ENCODE measurements around the gene TMEM63B.

The TMEM63B gene

GRCh38 chr6:44127186-44128019 lies at the start of gene TMEM63B, which contains the start of gene MRPL14:
TSS of gene TMEM63B (plus strand) at chr6:44127554. CDS start at chr6:44134585, 7,031 bp downstream.
TSS of gene MRPL14 (minus strand) at chr6:44127452. CDS start at chr6:44116611, 10,841 bp downstream.
- peaks cover 5 to 14% of the 10 kb centered on the region in 2 donors for H3K36me3 Mint-ChIP-seq
- ATAC-seq (replicated peaks) (peak; percentile 87 to 88), DNase-seq (peak; percentile 90)
- H3K27me3 Mint-ChIP-seq = no peaks in the 10 kb centered on the region
- H3K4me3 Mint-ChIP-seq = peak within 1 kb of the TSS; percentile 88 to 100
- H3K4me1 Mint-ChIP-seq = peaks cover 41 to 62% of the 10 kb centered on the region in 2 donors
- H3K27ac Mint-ChIP-seq = peak within 1 kb of the TSS; percentile 97
- H3K9me3 Mint-ChIP-seq = no peaks in the 10 kb centered on the region

- no peaks in the 10 kb centered on the region for H3K9me3 Mint-ChIP-seq
Observed at GRCh38 chr6:44078219-44078826, 49.0 kb upstream of the TMEM63B start.

GRCh38 chr6:44078827-44079671 lies 48.3 kb upstream of the TMEM63B start:
- H3K27me3 Mint-ChIP-seq = peaks cover 36 to 44% of the 10 kb centered on the region in 2 donors
- peak; percentile 45 to 59 for ATAC-seq (replicated peaks)
- H3K27ac Mint-ChIP-seq = no peak overlapping the region
- H3K9me3 Mint-ChIP-seq = no peaks in the 10 kb centered on the region
- peak; percentile 57 for DNase-seq
- peaks cover 8 to 9% of the 10 kb centered on the region in 2 donors for H3K4me1 Mint-ChIP-seq
- no peak overlapping the region for H3K4me3 Mint-ChIP-seq
- H3K36me3 Mint-ChIP-seq = no peaks in the 10 kb centered on the region

More at GRCh38 chr6:44078219-44078826, 49.0 kb upstream of the TMEM63B start:
- ATAC-seq (replicated peaks) (no peak), DNase-seq (no peak)
- Mint-ChIP-seq H3K27me3 (peaks cover 42 to 49% of the 10 kb centered on the region in 2 donors), H3K4me1 (peaks cover 12 to 15% of the 10 kb centered on the region in 2 donors), H3K27ac (no peak overlapping the region), H3K4me3 (no peak overlapping the region), H3K36me3 (no peaks in the 10 kb centered on the region)

GRCh38 chr6:44079672-44080071 lies 47.7 kb upstream of the TMEM63B start:
- Mint-ChIP-seq H3K36me3 (no peaks in the 10 kb centered on the region), H3K9me3 (no peaks in the 10 kb centered on the region), H3K27ac (no peak overlapping the region), H3K4me3 (no peak overlapping the region), H3K4me1 (peaks cover 2% of the 10 kb centered on the region in 2 donors), H3K27me3 (peaks cover 30 to 37% of the 10 kb centered on the region in 2 donors)
- DNase-seq (no peak), ATAC-seq (replicated peaks) (peak in 1 of 2 donors; percentile 9)

- H3K4me3 Mint-ChIP-seq = no peak overlapping the region
- H3K36me3 Mint-ChIP-seq = no peaks in the 10 kb centered on the region
- H3K9me3 Mint-ChIP-seq = no peaks in the 10 kb centered on the region
- ATAC-seq (replicated peaks) (no peak), DNase-seq (no peak)
- H3K27ac Mint-ChIP-seq = no peak overlapping the region
- peaks cover 20 to 26% of the 10 kb centered on the region in 2 donors for H3K27me3 Mint-ChIP-seq
- H3K4me1 Mint-ChIP-seq = peaks cover 0 to 1% of the 10 kb centered on the region in 2 donors
Observed at GRCh38 chr6:44080561-44081521, 46.5 kb upstream of the TMEM63B start.

GRCh38 chr6:44081753-44082152 lies 45.6 kb upstream of the TMEM63B start:
- H3K36me3 Mint-ChIP-seq = no peaks in the 10 kb centered on the region
- DNase-seq (no peak), ATAC-seq (replicated peaks) (no peak)
- no peak overlapping the region for H3K27ac Mint-ChIP-seq
- no peak overlapping the region for H3K4me3 Mint-ChIP-seq
- no peaks in the 10 kb centered on the region for H3K9me3 Mint-ChIP-seq
- peaks cover 0 to under 1% of the 10 kb centered on the region in 2 donors for H3K4me1 Mint-ChIP-seq
- H3K27me3 Mint-ChIP-seq = peaks cover 16 to 21% of the 10 kb centered on the region in 2 donors

GRCh38 chr6:44082872-44083321 lies 44.5 kb upstream of the TMEM63B start:
- no peak for DNase-seq
- Mint-ChIP-seq H3K9me3 (no peaks in the 10 kb centered on the region), H3K27me3 (peaks cover 8 to 13% of the 10 kb centered on the region in 2 donors), H3K36me3 (no peaks in the 10 kb centered on the region), H3K4me1 (no peaks in the 10 kb centered on the region), H3K4me3 (no peak overlapping the region), H3K27ac (no peak overlapping the region)
- no peak for ATAC-seq (replicated peaks)

GRCh38 chr6:44084231-44085014 lies 42.9 kb upstream of the TMEM63B start:
- no peaks in the 10 kb centered on the region for H3K4me1 Mint-ChIP-seq
- DNase-seq (no peak), ATAC-seq (replicated peaks) (peak in 1 of 2 donors; percentile 58)
- H3K27me3 Mint-ChIP-seq = no peaks in the 10 kb centered on the region
- H3K36me3 Mint-ChIP-seq = no peaks in the 10 kb centered on the region
- no peak overlapping the region for H3K4me3 Mint-ChIP-seq
- no peak overlapping the region for H3K27ac Mint-ChIP-seq
- no peaks in the 10 kb centered on the region for H3K9me3 Mint-ChIP-seq

- H3K4me3 Mint-ChIP-seq = no peak overlapping the region
- no peaks in the 10 kb centered on the region for H3K36me3 Mint-ChIP-seq
- no peak for DNase-seq
- no peak overlapping the region for H3K27ac Mint-ChIP-seq
- no peaks in the 10 kb centered on the region for H3K9me3 Mint-ChIP-seq
- H3K27me3 Mint-ChIP-seq = no peaks in the 10 kb centered on the region
- no peak for ATAC-seq (replicated peaks)
- no peaks in the 10 kb centered on the region for H3K4me1 Mint-ChIP-seq
Observed at GRCh38 chr6:44085219-44085618, 42.1 kb upstream of the TMEM63B start.

- DNase-seq (no peak), ATAC-seq (replicated peaks) (no peak)
- H3K4me1 Mint-ChIP-seq = no peaks in the 10 kb centered on the region
- peaks cover 0 to 4% of the 10 kb centered on the region in 2 donors for H3K36me3 Mint-ChIP-seq
- H3K9me3 Mint-ChIP-seq = no peaks in the 10 kb centered on the region
- no peak overlapping the region for H3K27ac Mint-ChIP-seq
- no peaks in the 10 kb centered on the region for H3K27me3 Mint-ChIP-seq
- no peak overlapping the region for H3K4me3 Mint-ChIP-seq
Observed at GRCh38 chr6:44086931-44087574, 40.3 kb upstream of the TMEM63B start.

- peaks cover 0 to 4% of the 10 kb centered on the region in 2 donors for H3K36me3 Mint-ChIP-seq
- H3K4me1 Mint-ChIP-seq = no peaks in the 10 kb centered on the region
Observed at GRCh38 chr6:44087623-44088022, 39.7 kb upstream of the TMEM63B start.

GRCh38 chr6:44088827-44089590 lies 38.3 kb upstream of the TMEM63B start:
- Mint-ChIP-seq H3K27me3 (no peaks in the 10 kb centered on the region), H3K4me3 (no peak overlapping the region), H3K27ac (no peak overlapping the region), H3K4me1 (no peaks in the 10 kb centered on the region), H3K9me3 (no peaks in the 10 kb centered on the region), H3K36me3 (peaks cover 2 to 7% of the 10 kb centered on the region in 2 donors)
- no peak for DNase-seq
- no peak for ATAC-seq (replicated peaks)

More at GRCh38 chr6:44087623-44088022, 39.7 kb upstream of the TMEM63B start:
- DNase-seq (no peak), ATAC-seq (replicated peaks) (no peak)
- Mint-ChIP-seq H3K27me3 (no peaks in the 10 kb centered on the region), H3K9me3 (no peaks in the 10 kb centered on the region), H3K27ac (peak overlapping the region; percentile 62), H3K4me3 (no peak overlapping the region)
